NCI-H2227 treated with DMSO at 0.1 percent for 48 hours (cell line): ENCODE results near the gene FAF1.
"Not testable (repeated sequence)": the region's sequence is repeated elsewhere in the genome, so short reads cannot be mapped to it uniquely, and the experiment has no call there.

Source experiments
- DNase-seq: peaks from one replicate; lab custom pipeline; 2025; lab: John Stamatoyannopoulos, UW

The FAF1 gene

DNA sequence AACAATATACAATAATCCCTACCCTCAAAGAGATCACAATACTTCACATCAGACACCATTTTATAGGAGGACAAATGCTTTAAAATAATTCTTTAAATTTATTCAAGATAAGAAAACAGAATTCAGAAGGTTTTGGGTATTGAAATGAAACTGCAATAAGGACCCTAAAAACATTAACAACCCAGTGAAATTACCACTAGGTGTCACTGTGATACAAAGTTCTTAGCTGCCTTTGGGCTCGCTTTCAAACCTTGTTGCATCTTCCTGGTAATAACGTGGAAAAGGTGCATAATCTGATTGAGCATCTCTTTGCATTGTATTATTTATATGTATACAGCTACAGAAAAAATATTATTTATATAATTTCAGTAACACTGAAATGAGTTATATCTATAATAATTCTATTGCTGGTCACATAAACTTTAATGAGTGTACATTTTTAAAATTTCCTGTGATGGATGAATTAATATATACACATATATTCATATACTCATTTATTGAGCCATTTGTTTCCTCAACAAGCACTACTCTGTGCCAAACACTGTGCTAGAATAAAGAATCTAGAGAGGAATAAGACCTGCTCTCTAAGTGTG, 185.2 kb downstream of the FAF1 start:
- DNase-seq, result peak; percentile 52

DNA sequence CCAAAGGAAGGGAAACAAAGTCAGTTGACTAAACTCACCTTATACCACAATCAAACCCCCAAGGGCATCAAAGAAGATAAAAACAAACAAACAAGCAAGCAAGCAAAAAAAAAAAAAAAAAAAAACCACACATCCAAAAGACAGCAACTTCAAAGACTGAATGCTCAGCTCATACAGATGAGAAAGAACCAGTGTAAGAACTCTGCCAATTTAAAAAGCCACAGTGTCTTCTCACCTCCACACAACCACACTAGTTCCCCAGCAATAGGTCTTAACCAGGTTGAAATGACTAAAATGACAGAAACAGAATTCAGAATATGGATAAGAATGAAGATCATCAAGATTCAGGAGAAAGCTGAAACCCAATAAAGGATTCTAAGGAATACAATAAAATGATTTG, 193.4 kb downstream of the FAF1 start:
- no peak for DNase-seq

DNA sequence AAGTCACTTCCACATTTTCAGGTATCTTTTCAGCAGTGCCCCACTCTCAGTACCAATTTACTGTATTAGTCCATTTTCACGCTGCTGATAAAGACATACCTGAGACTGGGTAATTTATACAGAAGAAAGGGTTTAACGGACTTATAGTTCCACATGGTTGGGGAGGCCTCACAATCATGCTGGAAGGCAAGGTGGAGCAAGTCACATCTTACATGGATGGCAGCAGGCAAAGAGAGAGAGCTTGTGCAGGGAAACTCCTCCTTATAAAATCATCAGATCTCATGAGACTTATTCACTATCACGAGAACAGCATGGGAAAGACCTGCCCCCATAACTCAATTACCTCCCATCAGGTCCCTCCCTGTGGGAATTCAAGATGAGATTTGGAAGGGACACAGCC, 203.5 kb downstream of the FAF1 start:
- DNase-seq, result not testable (repeated sequence)

DNA sequence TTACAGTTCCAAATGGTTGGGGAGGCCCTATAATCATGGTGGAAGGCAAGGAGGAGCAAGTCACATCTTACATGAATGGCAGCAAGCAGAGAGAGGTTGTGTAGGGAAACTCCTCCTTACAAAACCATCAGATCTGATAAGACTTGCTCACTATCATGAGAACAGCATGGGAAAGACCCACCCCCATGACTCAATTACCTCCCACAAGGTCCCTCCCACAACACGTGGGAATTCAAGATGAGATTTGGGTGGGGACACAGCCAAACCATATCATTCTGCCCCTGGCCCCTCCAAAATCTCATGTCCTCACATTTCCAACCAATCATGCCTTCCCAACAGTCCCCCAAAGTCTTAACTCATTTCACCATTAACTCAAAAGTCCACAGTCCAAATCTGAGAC, 205.3 kb downstream of the FAF1 start:
- not testable (repeated sequence) for DNase-seq

DNA sequence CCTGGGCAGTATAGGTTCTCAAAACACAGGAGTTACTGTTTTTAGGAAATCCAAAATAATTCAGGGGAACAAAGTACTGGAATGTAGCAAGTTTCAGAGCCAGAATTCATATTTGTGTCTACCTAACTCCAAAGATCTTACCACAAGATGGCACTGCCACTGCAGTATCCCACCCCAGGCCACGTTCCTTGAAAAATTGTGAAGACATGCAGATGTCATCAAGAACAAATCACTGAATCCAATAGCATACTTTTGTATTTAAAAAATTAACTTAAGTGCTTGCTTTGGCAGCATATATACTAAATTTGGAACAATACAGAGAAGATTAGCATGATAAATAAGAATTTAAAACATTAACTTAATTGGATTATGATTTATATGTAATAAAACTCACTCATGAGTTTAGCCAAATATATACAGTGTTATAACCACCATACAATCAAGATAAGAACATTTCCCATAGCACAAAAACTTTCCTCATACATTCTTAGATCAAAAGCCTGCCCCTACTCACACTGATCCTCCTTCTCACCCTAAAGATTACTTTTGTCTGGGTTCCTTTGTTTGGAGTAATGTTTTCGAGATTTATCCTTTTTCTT, 209.9 kb downstream of the FAF1 start:
- peak; percentile 13 for DNase-seq

DNA sequence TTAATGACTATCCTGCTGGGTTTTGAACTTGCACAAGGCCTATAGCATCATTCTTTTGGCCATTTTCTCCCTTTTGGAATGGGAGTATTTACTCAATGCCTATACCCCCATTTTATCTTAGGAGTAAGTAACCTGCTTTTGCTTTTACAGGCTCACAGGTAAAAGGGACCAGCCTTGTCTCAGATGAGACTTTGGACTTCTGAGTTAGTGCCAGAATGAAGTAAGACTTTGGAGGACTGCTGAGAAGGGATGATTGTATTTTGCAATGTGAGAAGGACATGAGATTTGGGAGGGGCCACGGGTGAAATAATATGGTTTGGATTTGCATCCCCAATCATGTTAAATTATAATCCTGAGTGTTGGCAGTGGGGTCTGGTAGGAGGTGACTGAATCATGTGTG, 212.7 kb downstream of the FAF1 start:
- DNase-seq, result no peak

DNA sequence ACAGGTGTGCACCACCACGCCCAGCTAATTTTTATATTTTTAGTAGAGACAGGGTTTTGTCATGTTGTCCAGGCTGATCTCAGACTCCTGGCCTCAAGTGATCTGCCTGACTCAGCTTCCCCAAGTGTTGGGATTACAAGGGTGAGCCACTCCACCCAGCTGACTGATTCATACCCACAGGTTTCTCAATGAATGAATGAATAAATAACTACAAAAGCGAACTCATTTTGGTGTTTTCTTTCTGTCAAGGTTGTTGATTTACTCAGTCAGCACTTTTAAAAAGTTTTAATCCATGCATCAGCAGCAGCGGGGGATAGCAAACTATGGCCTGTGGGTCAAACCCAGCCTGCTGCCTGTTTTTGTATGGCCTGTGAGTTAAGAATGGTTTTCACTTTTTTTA, 217.5 kb downstream of the FAF1 start:
- DNase-seq, result no peak

DNA sequence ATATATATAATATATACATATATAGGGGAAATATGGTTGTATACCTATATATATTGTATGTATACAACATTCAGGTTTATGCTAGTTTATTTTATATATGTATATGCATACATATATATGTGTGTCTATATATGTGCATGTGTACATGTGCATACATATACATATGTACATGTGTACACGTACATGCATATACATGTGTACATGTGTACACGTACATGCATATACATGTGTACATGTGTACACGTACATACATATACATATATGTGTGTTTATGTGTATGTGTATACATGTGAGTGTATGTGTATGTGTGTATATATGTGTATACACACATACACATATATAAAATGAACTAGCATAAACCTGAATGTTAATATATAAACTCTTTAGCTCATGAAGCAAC, 220.9 kb downstream of the FAF1 start:
- DNase-seq, result no peak

DNA sequence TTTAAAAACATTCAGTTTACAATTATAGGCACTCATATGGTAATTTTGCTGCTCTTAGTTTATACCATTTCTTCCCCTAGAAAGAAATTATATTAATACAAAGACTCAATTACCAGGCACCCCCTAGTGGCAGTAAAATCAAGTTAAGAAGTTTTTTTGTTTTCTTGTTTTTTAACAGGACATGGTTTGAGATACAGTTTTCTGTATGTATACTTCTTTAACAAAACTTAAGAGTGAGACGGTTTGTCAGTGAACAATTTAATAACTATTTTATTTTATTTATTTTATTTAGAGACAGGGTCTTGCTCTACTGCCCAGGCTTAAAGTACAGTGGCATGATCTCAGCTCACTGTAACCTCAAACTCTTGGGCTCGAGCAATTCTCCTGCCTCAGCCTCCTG, 224.6 kb downstream of the FAF1 start:
- DNase-seq, result no peak

DNA sequence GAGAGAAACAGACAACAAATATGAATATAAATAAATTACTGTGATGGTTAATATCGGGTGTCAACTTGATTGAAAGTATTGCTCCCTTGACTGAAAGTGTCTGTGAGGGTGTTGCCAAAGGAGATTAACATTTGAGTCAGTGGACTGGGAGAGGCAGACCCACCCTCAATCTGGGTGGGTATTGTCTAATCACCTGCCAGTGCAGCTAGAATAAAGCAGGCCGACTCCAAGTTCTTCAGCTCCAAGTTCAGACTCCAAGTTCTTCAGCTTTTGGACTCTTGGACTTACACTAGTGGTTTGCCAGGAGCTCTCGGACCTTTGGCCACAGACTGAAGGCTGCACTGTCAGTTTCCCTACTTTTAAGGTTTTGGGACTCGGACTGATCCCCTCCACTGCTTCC, 232.5 kb downstream of the FAF1 start:
- not testable (repeated sequence) for DNase-seq

DNA sequence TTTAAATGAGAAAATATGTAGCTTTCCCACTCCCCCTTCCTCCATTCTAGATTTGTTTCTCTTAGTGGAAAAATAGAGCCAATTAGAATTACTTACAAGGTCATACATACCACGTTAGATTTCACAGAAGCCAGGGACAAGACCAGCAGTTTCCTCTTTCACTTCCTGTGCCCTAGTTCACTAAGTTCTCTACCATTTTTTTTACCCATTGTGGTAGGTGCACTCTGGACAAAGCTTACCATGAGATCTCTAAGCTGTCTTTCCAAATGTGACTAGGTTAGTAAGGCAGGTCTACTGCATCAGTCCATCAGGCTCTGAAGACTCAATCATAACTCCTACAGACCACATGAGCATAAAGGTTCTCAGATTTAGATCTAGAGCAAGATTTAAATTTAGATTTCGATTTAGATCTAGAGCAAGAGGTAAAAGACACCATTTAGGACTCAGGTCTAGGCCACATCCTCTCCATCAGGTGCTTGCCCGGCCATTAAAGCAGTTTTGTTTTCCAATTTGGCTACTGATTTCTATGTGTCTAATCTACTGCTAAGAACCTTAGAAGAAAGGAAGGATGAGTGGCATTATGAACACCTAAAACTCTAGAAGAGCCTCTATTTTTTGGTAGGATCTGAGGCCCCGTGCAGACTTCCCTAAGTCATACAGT, 235.3 kb downstream of the FAF1 start:
- DNase-seq, result no peak

DNA sequence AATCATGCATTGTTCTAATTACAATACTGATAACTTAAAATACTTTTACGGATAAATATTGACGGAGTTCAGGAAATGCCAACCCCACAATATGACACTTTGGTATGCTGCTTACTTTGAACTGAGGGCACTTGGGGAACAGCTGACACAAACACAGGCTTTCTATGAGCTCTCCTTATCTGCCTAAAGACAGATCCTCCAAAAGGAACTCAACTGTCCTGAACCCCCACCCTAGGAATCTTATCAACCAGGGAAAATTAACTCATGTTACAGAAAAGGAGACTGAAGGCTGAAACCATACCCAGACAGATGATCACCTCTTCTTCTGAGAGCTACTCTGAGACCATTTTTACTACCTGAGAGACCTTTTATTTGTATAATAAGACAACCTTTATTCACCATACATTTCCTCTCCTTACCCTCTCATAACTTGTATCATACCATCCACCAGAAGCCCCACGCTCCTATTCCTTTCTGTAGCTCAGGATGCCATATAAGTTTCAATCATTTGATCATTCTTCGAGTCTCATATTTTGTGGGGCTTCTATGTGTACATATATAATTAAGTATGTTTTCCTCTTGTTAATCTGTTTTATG, 239.5 kb downstream of the FAF1 start:
- DNase-seq, result no peak

DNA sequence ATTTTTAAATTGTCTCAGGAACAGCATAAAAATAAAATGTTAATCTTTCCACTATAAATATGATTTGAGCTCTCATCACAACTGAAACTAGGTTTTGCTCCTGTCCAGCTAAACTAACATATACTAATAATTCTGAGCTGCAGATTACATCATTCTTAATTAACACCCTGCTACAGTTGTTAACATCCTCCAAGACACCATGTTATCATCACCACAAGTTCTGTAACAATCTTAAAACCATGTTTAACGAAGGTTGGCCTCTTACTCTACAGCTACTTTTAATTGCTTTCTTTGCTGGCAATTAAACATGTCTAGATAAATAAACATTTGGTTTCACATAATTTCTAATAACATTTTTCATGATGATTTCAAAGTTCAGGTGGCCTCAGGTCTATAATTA, 240.9 kb downstream of the FAF1 start:
- DNase-seq, result no peak

DNA sequence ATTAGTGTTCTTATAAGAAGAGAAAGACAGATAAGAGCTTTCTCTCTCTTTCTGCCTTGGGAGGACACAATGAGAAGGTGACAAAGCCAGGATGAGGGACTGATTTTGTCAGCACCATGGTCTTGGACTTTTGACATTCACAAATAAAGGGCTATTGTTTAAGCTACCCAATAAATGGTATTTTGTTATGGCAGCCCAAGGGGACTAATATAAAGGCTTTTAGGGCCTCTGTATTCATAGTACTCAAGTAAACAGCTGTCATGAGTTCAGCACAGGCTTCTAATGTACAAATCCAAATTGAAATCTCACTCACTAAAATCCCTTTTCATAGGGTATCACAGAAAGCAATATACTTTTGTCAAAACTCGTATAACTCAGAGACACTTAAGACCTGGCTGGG, 242.7 kb downstream of the FAF1 start:
- no peak for DNase-seq

DNA sequence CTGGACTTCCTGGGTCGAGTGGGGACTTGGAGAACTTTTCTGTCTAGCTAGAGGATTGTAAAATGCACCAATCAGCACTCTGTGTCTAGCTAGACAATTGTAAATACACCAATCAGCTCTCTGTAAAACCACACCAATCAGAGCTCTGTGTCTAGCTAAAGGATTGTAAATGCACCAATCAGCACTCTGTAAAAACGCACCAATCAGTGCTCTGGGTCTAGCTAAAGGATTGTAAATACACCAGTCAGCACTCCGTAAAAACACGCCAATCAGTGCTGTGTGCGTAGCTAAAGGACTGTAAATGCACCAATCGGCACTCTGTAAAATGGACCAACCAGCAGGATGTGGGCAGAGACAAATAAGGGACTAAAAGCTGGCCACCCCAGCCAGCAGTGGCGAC, 243.6 kb downstream of the FAF1 start:
- not testable (repeated sequence) for DNase-seq

DNA sequence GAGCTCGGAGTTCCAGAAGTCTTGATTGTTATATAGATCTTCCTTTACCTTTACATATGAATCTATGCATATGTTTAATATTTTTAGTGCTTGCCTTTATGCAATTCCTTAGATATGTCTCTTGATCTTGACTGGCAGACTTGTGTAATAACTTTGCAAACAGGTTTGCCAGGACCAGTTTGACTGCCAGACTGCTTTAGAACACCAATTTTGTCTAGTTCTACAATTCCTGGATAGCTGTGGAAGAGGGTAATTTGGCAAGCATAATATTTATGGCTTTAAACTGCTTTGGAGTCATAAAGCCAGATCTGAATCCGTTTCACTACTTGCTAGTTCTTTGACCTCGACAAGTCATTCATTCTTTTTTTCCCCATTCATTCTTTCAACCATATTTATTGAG, 250.0 kb downstream of the FAF1 start:
- DNase-seq, result no peak

DNA sequence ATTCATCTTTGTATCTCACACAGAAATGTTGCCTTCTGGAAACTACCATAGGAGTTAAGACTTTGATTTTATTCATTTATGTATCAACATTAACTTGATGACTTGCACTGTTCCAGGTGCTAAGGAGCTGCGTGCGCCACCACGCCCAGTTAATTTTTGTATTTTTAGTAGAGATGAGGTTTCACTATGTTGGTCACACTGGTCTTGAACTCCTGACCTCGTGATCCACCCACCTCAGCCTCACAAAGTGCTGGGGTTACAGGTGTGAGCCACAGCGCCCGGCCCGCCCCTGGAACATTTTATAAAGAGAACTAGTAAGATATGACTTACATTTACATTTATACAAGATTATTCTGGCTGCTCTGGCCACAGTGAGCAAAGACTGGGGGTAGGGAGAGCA, 252.2 kb downstream of the FAF1 start:
- DNase-seq, result no peak

DNA sequence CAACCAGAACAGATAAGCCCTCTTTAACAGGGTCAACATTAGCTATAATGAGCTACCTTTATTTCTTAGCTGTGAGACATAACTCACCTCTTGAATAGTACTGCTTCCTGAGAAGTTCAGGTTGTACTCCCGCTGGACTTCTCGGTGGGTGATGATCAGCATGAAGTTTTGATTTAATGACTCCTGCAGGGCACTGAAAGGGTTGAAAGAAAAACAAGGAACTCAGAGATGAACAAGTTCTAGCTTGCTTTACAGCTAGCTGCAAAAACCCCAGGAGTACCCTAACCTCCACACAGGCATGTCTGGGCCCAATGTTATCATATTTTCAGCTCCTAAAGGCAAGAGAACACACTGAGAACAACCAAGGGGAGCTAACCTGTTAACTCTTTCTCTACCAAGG, 254.4 kb downstream of the FAF1 start:
- no peak for DNase-seq

DNA sequence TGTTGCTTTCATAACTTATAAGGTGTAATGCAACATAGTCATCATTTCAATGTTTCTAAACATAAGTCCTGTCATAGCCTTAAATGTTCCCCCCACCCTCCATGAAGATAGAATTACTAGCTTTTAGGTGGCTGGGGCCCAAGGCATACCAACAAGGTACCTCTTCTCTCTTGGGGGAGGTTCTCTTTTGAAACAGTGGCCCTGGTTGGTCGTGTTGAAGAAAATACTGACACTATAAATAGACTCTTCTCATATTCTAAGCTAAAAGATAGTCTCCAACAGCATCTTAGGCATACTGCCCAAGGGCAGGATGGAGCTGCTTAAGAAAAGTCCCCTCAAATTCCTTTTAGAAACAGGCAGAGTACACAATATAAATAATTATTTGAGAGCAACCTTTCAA, 255.0 kb downstream of the FAF1 start:
- no peak for DNase-seq

DNA sequence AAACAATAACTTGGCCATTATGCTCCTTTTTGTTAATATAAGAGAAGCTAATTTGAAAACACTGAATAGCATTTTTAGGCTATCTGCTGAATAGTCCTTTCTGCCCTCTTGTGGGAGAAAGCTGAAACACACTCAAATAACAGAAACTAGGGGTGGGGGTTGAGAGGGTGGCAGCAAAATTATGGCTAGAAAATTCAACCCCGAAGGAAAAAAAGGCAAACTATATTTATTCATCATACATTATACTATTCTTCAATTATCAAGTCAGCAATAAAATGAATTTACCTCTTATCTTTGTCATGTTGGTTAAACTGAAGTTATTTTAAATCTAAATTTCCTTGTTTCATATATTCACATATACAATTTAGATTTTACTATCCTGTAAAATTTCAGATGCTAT, 255.9 kb downstream of the FAF1 start:
- DNase-seq, result peak; percentile 8

DNA sequence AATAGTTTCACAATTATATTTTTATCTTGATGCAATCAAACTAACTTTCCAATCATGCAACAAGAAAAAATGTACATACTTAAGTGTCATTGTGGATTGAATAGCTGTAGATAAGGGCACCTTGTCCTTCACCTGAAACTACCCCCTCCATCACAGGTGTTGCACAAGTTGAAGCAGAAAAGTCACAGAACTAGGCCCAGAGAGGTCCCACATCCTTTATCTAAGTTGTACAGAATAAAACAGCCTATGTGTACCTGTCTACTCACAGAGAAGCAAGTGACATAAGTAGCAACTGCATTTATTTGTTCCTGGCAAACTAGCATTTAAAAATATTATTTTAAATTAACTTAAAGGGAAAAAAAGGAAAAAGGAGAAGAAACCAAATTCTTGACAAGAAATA, 256.8 kb downstream of the FAF1 start:
- no peak for DNase-seq

DNA sequence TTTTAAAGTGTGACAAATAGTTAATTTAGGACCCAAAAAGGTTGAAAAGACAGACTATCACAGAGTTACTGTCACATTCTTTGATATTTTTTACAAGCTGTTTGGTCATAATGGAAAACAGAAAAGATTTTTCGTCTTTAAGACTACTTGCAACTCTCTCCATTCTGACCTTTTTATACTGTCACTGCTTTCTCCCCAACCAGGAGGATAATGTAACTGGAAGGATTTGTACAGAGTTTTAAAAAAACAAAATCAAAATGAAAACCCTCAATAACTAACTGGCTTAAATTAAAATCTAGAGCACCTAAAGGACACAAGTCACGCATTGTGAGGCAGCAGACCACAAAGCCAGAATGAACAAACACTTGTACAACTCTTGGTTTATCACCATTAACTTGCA, 257.7 kb downstream of the FAF1 start:
- no peak for DNase-seq

DNA sequence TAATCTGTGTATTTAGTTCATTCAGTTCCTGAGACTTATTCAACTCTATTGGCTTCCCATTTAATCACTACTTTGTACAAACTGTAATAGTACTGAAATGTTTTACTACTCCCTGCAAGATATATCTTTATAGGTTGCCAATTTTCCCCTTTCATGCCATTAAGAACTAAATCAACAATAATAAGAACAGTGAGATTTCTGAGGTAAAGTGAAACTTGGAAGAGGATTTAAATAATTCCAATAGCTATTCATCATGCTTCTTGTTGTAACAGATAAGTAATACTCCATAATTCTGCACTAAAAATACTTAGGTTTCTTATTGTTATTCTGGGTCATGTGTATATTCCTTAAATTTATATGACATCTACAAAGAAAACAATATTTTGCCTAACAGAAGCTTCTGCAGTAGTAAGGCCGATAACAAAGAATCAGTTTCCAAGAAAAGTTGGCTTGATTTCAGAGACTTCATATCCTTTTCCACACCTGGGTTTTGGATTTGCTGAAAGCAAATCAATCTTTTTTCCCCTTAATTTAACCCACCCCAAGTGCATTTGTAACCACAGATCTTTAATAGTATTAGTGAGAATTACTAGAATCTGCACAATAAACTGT, 258.3 kb downstream of the FAF1 start:
- no peak for DNase-seq
